Measurements from ENCODE around the gene DAZAP1. TPM values are rescaled to one million over a fixed set of nuclear protein-coding genes. Genes with fewer than 3 reads are reported as not detected.

The DAZAP1 gene
- polyA plus RNA-seq = 10 to 100 TPM; 64.9 to 75.3 TPM

DNA sequence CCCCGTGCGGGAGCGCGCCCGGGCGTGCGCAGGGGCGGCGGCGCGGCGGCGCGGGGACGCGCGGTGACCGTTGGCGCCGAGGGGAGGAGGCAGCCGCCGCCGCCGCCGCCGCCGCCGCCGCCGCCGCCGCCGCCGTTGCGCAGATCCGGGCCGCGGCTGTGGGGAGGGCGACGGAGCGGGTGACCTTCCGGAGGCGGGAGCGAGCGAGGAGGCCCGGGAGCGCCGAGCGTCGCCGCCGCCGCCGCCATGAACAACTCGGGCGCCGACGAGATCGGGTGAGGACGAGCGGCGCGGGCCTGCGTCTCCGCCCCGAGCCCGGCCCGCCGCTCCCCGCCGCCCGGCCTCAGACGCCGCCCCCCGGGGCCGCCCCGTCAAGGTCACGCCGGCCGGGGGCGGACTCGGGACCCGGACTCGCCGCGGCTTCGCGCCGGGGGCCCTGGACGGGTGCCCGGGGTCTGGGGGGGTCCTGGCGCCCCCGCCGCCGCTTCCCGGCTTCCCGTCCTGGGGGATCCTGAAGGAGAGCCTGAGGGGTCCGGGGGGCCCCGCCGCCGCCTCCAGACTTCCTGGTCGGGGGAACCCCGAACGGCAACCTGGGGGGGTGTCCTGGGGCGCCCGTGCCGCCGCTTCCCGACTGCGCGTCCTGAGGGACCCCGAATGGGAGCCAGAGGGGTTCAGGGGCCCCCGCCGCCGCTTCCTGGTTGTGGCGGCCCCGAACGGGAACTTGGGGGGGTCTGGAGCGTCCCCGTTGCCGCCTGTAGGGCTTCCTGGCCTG, at the start of gene DAZAP1:
DAZAP1 (plus strand) TSS at position 59 of the 772 bp plus-strand sequence; CDS start at position 247, 188 bp downstream.
- Histone ChIP-seq H3K9me3 (ENCODE audit: control insufficient read depth in 2 of 2, insufficient read depth in 1 of 2, low read depth in 1 of 2, low read length in 1 of 2) (no peaks in the 10 kb centered on the region), H3K4me1 (ENCODE audit: control insufficient read depth in 2 of 2, insufficient read depth in 2 of 2, low read length in 1 of 2) (peaks cover 29 to 36% of the 10 kb centered on the region in 2 donors), H3K27ac (ENCODE audit: low read depth in 2 of 2, low read length in 1 of 2) (peak within 1 kb of the TSS; percentile 95 to 97), H3K4me3 (ENCODE audit: low read depth in 1 of 2, low read length in 2 of 2) (peak within 1 kb of the TSS; percentile 87 to 97), H3K27me3 (ENCODE audit: control insufficient read depth in 1 of 2, insufficient read depth in 2 of 2, low read length in 2 of 2) (no peaks in the 10 kb centered on the region), H3K36me3 (ENCODE audit: control insufficient read depth in 2 of 2, insufficient read depth in 2 of 2, low read length in 1 of 2) (peaks cover 0 to 6% of the 10 kb centered on the region in 2 donors)
- WGBS, 2 donors = 0% methylated on average over 43 to 121 of the region's 121 CpGs

DNA sequence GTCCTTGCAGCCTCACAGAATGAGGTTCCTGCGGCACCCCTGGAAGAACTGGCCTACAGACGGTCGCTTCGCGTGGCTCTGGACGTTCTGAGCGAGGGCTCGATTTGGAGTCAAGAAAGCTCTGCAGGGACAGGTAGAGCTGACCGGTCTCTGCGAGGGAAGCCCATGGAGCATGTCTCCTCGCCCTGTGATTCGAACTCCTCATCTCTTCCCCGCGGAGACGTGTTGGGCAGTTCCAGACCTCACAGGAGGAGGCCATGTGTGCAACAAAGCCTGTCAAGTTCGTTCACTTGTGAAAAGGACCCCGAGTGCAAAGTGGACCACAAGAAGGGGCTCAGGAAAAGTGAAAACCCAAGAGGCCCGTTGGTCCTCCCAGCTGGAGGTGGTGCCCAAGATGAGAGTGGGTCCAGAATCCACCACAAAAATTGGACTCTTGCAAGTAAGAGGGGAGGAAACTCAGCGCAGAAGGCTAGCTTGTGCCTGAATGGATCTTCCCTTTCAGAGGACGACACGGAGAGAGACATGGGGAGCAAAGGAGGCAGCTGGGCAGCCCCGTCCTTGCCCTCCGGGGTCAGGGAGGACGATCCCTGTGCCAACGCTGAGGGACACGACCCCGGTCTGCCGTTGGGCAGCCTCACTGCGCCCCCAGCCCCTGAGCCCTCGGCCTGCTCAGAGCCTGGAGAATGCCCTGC, 47.1 kb upstream of the DAZAP1 start:
- H3K4me3 ChIP-seq (ENCODE audit: low read depth in 1 of 2, low read length in 2 of 2) = no peak overlapping the region
- no peaks in the 10 kb centered on the region for H3K27me3 ChIP-seq (ENCODE audit: control insufficient read depth in 1 of 2, insufficient read depth in 2 of 2, low read length in 2 of 2)
- peak overlapping the region in 1 of 2 donors; percentile 19 for H3K27ac ChIP-seq (ENCODE audit: low read depth in 2 of 2, low read length in 1 of 2)
- no peaks in the 10 kb centered on the region for H3K9me3 ChIP-seq (ENCODE audit: control insufficient read depth in 2 of 2, insufficient read depth in 1 of 2, low read depth in 1 of 2, low read length in 1 of 2)
- 76 to 79% methylated on average over 30 of the region's 30 CpGs for WGBS, 2 donors
- peaks cover 0 to 12% of the 10 kb centered on the region in 2 donors for H3K4me1 ChIP-seq (ENCODE audit: control insufficient read depth in 2 of 2, insufficient read depth in 2 of 2, low read length in 1 of 2)
- peaks cover 3 to 19% of the 10 kb centered on the region in 2 donors for H3K36me3 ChIP-seq (ENCODE audit: control insufficient read depth in 2 of 2, insufficient read depth in 2 of 2, low read length in 1 of 2)

GRCh38 chr19:1360818-1361461, 46.4 kb upstream of the DAZAP1 start:
- 27 to 28% methylated on average over 31 of the region's 31 CpGs for whole genome bisulfite sequencing, 2 donors
- H3K27me3 ChIP-seq (ENCODE audit: control insufficient read depth in 1 of 2, insufficient read depth in 2 of 2, low read length in 2 of 2) = no peaks in the 10 kb centered on the region
- peaks cover 3 to 24% of the 10 kb centered on the region in 2 donors for H3K36me3 ChIP-seq (ENCODE audit: control insufficient read depth in 2 of 2, insufficient read depth in 2 of 2, low read length in 1 of 2)
- H3K9me3 ChIP-seq (ENCODE audit: control insufficient read depth in 2 of 2, insufficient read depth in 1 of 2, low read depth in 1 of 2, low read length in 1 of 2) = no peaks in the 10 kb centered on the region
- H3K4me1 ChIP-seq (ENCODE audit: control insufficient read depth in 2 of 2, insufficient read depth in 2 of 2, low read length in 1 of 2) = peaks cover 0 to 9% of the 10 kb centered on the region in 2 donors
- H3K4me3 ChIP-seq (ENCODE audit: low read depth in 1 of 2, low read length in 2 of 2) = no peak overlapping the region
- peak overlapping the region; percentile 19 to 45 for H3K27ac ChIP-seq (ENCODE audit: low read depth in 2 of 2, low read length in 1 of 2)

DNA sequence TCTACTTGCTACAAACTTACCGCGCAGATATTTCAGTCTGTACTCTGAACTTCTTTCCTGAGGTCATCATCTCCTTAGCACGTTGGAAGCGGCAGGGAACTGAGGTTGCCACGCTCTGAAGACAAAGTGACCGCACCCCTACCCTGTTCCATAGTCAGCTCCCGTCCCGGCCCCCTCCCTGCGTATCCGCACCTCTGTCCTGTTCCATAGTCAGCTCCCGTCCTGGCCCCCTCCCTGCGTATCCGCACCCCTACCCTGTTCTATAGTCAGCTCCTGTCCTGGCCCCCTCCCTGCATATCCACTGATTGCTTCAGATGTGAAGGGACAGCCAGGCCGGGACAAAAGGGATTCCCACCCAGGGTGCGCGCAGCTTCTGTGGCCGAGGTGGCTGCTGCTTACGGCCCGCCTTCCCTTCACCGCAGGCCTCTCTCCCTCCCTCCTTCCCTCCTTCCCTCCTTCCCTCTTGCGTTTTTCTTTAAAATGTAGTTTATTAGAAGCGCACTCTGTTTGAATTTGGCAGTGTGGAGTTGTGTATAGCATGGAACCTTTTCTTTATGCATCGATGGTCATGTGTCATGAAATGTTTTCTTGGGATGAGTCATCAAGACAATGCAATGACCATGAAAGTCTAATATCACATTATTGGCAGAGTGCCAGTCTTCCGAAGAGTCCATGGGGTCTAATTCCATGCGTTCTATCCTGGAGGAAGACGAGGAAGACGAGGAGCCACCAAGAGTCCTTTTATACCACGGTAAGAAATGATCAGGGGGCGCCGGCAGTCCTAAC, 45.6 kb upstream of the DAZAP1 start:
- H3K27ac ChIP-seq (ENCODE audit: low read depth in 2 of 2, low read length in 1 of 2) = no peak overlapping the region
- no peaks in the 10 kb centered on the region for H3K9me3 ChIP-seq (ENCODE audit: control insufficient read depth in 2 of 2, insufficient read depth in 1 of 2, low read depth in 1 of 2, low read length in 1 of 2)
- peaks cover 3 to 31% of the 10 kb centered on the region in 2 donors for H3K36me3 ChIP-seq (ENCODE audit: control insufficient read depth in 2 of 2, insufficient read depth in 2 of 2, low read length in 1 of 2)
- peaks cover 0 to 7% of the 10 kb centered on the region in 2 donors for H3K4me1 ChIP-seq (ENCODE audit: control insufficient read depth in 2 of 2, insufficient read depth in 2 of 2, low read length in 1 of 2)
- H3K4me3 ChIP-seq (ENCODE audit: low read depth in 1 of 2, low read length in 2 of 2) = no peak overlapping the region
- no peaks in the 10 kb centered on the region for H3K27me3 ChIP-seq (ENCODE audit: control insufficient read depth in 1 of 2, insufficient read depth in 2 of 2, low read length in 2 of 2)
- WGBS, 2 donors = 72 to 73% methylated on average over 30 of the region's 30 CpGs

DNA sequence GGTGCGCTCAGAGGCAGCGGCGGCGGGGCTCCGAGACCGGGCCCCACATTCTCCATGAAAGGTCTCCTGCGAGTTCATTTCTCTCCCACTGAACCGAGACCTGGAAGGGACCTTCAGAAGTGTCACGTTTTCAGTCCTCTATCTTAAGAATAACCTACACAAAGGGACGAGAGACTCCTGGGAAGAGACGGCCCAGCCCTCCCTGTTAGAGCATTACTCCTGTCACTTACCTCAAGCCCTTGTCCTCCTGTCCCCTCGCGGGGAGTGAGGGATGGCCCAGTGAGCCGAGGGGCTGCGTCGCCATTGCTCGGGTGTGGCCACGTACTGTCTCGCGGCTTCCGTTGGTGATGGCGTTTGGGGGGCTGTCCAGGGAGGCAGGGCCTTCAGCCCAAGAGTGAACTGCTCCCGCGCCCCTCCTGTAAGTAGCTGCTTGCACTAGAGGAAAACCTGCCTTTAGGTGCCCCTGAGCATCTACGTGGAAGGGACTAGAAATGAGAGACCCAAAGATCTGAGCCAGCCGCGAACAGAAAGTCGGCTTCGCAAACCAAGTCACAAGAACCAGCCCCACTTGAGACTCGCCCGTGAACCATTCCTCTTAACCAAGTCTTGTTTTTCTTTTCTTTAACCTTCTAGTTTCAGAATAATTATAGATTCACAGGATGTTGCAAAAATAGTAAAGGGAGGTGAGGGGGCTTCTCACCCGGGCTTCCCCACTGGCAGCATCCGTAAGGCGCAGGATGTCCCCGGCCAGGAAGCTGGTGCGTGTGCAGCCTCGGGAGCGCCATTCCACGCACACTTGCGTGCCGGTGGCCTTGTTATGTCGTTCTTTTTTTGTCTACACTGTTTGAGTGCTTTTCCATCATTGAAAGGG, 44.8 kb upstream of the DAZAP1 start:
- H3K4me1 ChIP-seq (ENCODE audit: control insufficient read depth in 2 of 2, insufficient read depth in 2 of 2, low read length in 1 of 2) = peaks cover 0 to 7% of the 10 kb centered on the region in 2 donors

GRCh38 chr19:1363599-1363998, 43.8 kb upstream of the DAZAP1 start:
- Histone ChIP-seq H3K27ac (ENCODE audit: low read depth in 2 of 2, low read length in 1 of 2) (peak overlapping the region in 1 of 2 donors; percentile 42), H3K4me1 (ENCODE audit: control insufficient read depth in 2 of 2, insufficient read depth in 2 of 2, low read length in 1 of 2) (peaks cover 0 to 7% of the 10 kb centered on the region in 2 donors), H3K4me3 (ENCODE audit: low read depth in 1 of 2, low read length in 2 of 2) (no peak overlapping the region), H3K36me3 (ENCODE audit: control insufficient read depth in 2 of 2, insufficient read depth in 2 of 2, low read length in 1 of 2) (peaks cover 3 to 36% of the 10 kb centered on the region in 2 donors), H3K9me3 (ENCODE audit: control insufficient read depth in 2 of 2, insufficient read depth in 1 of 2, low read depth in 1 of 2, low read length in 1 of 2) (no peaks in the 10 kb centered on the region), H3K27me3 (ENCODE audit: control insufficient read depth in 1 of 2, insufficient read depth in 2 of 2, low read length in 2 of 2) (no peaks in the 10 kb centered on the region)
- 72 to 75% methylated on average over 10 of the region's 10 CpGs for WGBS, 2 donors

More for the DNA sequence above, 44.8 kb upstream of the DAZAP1 start:
- Histone ChIP-seq H3K9me3 (ENCODE audit: control insufficient read depth in 2 of 2, insufficient read depth in 1 of 2, low read depth in 1 of 2, low read length in 1 of 2) (no peaks in the 10 kb centered on the region), H3K27ac (ENCODE audit: low read depth in 2 of 2, low read length in 1 of 2) (no peak overlapping the region), H3K36me3 (ENCODE audit: control insufficient read depth in 2 of 2, insufficient read depth in 2 of 2, low read length in 1 of 2) (peaks cover 3 to 37% of the 10 kb centered on the region in 2 donors), H3K4me3 (ENCODE audit: low read depth in 1 of 2, low read length in 2 of 2) (no peak overlapping the region), H3K27me3 (ENCODE audit: control insufficient read depth in 1 of 2, insufficient read depth in 2 of 2, low read length in 2 of 2) (no peaks in the 10 kb centered on the region)
- WGBS, 2 donors = 90 to 91% methylated on average over 42 of the region's 42 CpGs

- H3K27me3 ChIP-seq (ENCODE audit: control insufficient read depth in 1 of 2, insufficient read depth in 2 of 2, low read length in 2 of 2) = no peaks in the 10 kb centered on the region
- no peaks in the 10 kb centered on the region for H3K9me3 ChIP-seq (ENCODE audit: control insufficient read depth in 2 of 2, insufficient read depth in 1 of 2, low read depth in 1 of 2, low read length in 1 of 2)
- H3K4me1 ChIP-seq (ENCODE audit: control insufficient read depth in 2 of 2, insufficient read depth in 2 of 2, low read length in 1 of 2) = peaks cover 0 to 7% of the 10 kb centered on the region in 2 donors
- H3K27ac ChIP-seq (ENCODE audit: low read depth in 2 of 2, low read length in 1 of 2) = no peak overlapping the region
- WGBS, 2 donors = 76 to 81% methylated on average over 15 of the region's 15 CpGs
- H3K36me3 ChIP-seq (ENCODE audit: control insufficient read depth in 2 of 2, insufficient read depth in 2 of 2, low read length in 1 of 2) = peaks cover 3 to 35% of the 10 kb centered on the region in 2 donors
- no peak overlapping the region for H3K4me3 ChIP-seq (ENCODE audit: low read depth in 1 of 2, low read length in 2 of 2)
Measured at GRCh38 chr19:1364070-1364704, 43.2 kb upstream of the DAZAP1 start.
